ENCODE results near the gene OLR1.

GRCh38 chr12:10184261-10184843 is 12.4 kb upstream of the OLR1 start:
- no peak for TF ChIP-seq CTCF (IDR thresholded peaks at IDR 0.05; ENCODE audit: low read length)
- no peak for TF ChIP-seq EZH2 (optimal IDR thresholded peaks at IDR 0.05; ENCODE audit: low read depth, low read length)
- no peak for TF ChIP-seq EZH2phosphoT487 (IDR thresholded peaks at IDR 0.05; ENCODE audit: low read length)
